ENCODE data around the gene MMS19. TPM values are rescaled to one million over a fixed set of nuclear protein-coding genes. Genes with fewer than 3 reads are reported as not detected.

The MMS19 gene
- total and polyA plus RNA-seq, 10 of the 15 experiments (the other 5 are each of a cell fraction or from before 2014, with no cell fraction given) = 40.2 to 112 (median 69.0) TPM

DNA sequence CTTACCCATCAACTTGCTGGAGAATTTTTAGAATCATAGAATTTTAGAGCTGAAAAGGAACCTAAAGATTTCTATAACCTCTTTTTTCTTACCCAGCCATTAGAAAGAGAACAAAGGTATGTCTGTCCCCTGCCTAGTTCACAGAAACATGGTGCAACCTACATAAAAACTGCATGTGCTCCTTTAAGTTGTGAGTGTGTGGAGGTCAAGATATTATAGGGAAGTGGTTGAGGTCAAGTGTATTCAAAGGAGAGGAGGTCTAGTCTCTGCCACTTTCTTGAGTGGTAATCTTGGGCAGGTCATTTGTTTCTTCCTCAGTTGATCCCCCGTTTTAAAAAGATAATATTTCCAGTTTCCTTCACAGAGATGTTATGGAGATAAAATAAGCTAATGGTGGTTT is 6.9 kb upstream of the MMS19 start:
- DNase-seq (ENCODE audit: low read depth, low spot score) = no peak
- ChIA-PET POLR2A (no interaction called here), CTCF (interaction anchor here (0.7 kb wide), 1 partner anchor 77 kb away, joined by 3 read pairs; no protein-coding TSS in a partner anchor), RAD21 (ENCODE audit: unreplicated experiment) (no interaction called here), SMC1A (ENCODE audit: uncharacterized antibody, unreplicated experiment) (interaction anchor here (0.6 to 1.5 kb wide), 2 partner anchors 10 to 233 kb away, joined by 3 to 5 read pairs; no protein-coding TSS in a partner anchor)
- H2AFZ ChIP-seq (ENCODE audit: control insufficient read depth, low read depth, low read length) = no peak overlapping the region
- WGBS (ENCODE audit: insufficient coverage, insufficient replicate concordance, low lambda C conversion rate, missing lambda C conversion rate) = 0% methylated on average over 1 of the region's 1 CpG
- H3K27me3 ChIP-seq (replicated peaks in 1 of 2; ENCODE audit: control insufficient read depth in 2 of 2, insufficient read depth in 2 of 2, low read length in 1 of 2) = peaks cover 2 to 10% of the 10 kb centered on the region in 2 experiments
- H3K9me3 ChIP-seq (replicated peaks; ENCODE audit: control insufficient read depth, insufficient read depth, low read length) = no peaks in the 10 kb centered on the region
- H3K4me1 ChIP-seq (ENCODE audit: control insufficient read depth, insufficient read depth, low read length) = peaks cover 3% of the 10 kb centered on the region; the same call in 1 of the 2 replicates
- intact Hi-C loops (cut with micrococcal nuclease; ENCODE audit: unreplicated experiment) = no loop called here
- TF ChIP-seq SMARCA5 (IDR thresholded peaks at IDR 0.05) (no peak), SPI1 (IDR thresholded peaks at IDR 0.05; ENCODE audit: borderline replicate concordance, insufficient read depth, low read depth, low read length) (peak; percentile 46; the same call in 1 of the 2 replicates)
- TF ChIP-seq, protein P1, sequence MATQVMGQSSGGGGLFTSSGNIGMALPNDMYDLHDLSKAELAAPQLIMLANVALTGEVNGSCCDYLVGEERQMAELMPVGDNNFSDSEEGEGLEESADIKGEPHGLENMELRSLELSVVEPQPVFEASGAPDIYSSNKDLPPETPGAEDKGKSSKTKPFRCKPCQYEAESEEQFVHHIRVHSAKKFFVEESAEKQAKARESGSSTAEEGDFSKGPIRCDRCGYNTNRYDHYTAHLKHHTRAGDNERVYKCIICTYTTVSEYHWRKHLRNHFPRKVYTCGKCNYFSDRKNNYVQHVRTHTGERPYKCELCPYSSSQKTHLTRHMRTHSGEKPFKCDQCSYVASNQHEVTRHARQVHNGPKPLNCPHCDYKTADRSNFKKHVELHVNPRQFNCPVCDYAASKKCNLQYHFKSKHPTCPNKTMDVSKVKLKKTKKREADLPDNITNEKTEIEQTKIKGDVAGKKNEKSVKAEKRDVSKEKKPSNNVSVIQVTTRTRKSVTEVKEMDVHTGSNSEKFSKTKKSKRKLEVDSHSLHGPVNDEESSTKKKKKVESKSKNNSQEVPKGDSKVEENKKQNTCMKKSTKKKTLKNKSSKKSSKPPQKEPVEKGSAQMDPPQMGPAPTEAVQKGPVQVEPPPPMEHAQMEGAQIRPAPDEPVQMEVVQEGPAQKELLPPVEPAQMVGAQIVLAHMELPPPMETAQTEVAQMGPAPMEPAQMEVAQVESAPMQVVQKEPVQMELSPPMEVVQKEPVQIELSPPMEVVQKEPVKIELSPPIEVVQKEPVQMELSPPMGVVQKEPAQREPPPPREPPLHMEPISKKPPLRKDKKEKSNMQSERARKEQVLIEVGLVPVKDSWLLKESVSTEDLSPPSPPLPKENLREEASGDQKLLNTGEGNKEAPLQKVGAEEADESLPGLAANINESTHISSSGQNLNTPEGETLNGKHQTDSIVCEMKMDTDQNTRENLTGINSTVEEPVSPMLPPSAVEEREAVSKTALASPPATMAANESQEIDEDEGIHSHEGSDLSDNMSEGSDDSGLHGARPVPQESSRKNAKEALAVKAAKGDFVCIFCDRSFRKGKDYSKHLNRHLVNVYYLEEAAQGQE (IDR thresholded peaks at IDR 0.05; ENCODE audit: low read depth, low read length) = no peak
- TF ChIP-seq, protein P2, sequence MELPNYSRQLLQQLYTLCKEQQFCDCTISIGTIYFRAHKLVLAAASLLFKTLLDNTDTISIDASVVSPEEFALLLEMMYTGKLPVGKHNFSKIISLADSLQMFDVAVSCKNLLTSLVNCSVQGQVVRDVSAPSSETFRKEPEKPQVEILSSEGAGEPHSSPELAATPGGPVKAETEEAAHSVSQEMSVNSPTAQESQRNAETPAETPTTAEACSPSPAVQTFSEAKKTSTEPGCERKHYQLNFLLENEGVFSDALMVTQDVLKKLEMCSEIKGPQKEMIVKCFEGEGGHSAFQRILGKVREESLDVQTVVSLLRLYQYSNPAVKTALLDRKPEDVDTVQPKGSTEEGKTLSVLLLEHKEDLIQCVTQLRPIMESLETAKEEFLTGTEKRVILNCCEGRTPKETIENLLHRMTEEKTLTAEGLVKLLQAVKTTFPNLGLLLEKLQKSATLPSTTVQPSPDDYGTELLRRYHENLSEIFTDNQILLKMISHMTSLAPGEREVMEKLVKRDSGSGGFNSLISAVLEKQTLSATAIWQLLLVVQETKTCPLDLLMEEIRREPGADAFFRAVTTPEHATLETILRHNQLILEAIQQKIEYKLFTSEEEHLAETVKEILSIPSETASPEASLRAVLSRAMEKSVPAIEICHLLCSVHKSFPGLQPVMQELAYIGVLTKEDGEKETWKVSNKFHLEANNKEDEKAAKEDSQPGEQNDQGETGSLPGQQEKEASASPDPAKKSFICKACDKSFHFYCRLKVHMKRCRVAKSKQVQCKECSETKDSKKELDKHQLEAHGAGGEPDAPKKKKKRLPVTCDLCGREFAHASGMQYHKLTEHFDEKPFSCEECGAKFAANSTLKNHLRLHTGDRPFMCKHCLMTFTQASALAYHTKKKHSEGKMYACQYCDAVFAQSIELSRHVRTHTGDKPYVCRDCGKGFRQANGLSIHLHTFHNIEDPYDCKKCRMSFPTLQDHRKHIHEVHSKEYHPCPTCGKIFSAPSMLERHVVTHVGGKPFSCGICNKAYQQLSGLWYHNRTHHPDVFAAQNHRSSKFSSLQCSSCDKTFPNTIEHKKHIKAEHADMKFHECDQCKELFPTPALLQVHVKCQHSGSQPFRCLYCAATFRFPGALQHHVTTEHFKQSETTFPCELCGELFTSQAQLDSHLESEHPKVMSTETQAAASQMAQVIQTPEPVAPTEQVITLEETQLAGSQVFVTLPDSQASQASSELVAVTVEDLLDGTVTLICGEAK (IDR thresholded peaks at IDR 0.05; ENCODE audit: borderline replicate concordance) = no peak
- H3K4me3 ChIP-seq = no peak overlapping the region
- no TSS peak for BruUV-seq (replicated peaks)
- no peak overlapping the region for H3K4me2 ChIP-seq (ENCODE audit: control insufficient read depth, insufficient read depth)
- no peak for ATAC-seq
- no peak overlapping the region for H3K9ac ChIP-seq (ENCODE audit: control insufficient read depth, insufficient read depth, low read length)
- no peak overlapping the region for H3K27ac ChIP-seq (ENCODE audit: control insufficient read depth, insufficient read depth)
- no peaks in the 10 kb centered on the region for H3K79me2 ChIP-seq (ENCODE audit: control insufficient read depth, insufficient read depth, low read length)
- FAIRE-seq = no peak
- H3K36me3 ChIP-seq (ENCODE audit: control insufficient read depth in 2 of 2, insufficient read depth in 2 of 2, low read length in 1 of 2) = no peaks in the 10 kb centered on the region
- in situ Hi-C loops (cut with MboI) = no loop called here
- H4K20me1 ChIP-seq (ENCODE audit: control insufficient read depth, insufficient read depth) = no peaks in the 10 kb centered on the region
